GM18508 (cell line): ENCODE measurements around the gene ARL6IP1.

ENCODE experiments used
- ATAC-seq: cut with Tn5 transposase; IDR thresholded peaks from one replicate; pipeline ENCODE4 v1.9.1; 2021; ENCODE audit warnings: moderate number of reproducible peaks; ENCODE audit not compliant: insufficient read depth, unreplicated experiment

The ARL6IP1 gene

DNA sequence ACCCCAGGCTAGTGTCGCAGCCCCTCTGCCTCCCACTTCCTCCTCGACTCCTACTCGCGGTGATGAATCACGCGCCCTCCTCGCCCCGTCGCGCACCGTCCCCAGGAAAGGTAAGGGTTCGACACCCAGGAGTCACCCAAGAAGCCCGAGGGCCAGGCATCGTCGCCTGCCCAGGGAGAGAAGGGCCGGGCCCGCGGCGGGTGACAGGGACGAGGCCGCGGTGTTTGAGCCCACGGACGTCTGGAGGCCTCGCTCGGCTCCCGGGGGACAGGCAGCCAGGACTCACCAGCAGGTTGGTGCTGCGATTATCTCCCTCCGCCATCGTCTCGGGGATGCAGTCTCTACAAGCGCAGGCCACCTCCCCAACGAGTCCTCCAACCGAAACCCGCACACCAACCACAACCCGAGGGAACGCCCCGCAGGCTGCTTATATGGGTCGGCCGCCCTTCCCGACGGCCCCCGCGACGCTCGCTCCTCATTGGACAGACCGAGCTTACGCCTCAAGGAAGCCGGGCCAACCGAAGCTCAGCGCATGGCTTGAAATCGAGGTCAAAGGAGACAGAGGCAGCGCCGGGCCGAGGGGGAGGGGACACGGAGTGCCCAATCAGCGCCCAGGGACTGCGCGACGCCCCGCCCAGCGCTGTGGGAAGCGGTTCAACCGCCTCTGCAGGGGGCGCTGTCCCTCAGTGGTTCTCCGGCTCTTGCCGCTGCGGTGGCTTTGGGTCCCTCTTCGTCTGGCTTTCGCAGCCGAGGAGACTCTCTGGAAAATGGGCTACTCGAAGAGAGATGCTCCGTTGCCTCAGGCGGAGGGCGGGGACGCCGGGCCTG is at the start of gene ARL6IP1:
Gene ARL6IP1 (minus strand): TSS at position 405 of the 828 bp plus-strand sequence. CDS start 83 bp downstream, at position 322.
- ATAC-seq: peak; percentile 86

- ATAC-seq: no peak
These were observed 45.1 kb upstream of the ARL6IP1 start for GRCh38 chr16:18846416-18846815.

GRCh38 chr16:18842565-18842964 is 41.2 kb upstream of the ARL6IP1 start:
- no peak for ATAC-seq

DNA sequence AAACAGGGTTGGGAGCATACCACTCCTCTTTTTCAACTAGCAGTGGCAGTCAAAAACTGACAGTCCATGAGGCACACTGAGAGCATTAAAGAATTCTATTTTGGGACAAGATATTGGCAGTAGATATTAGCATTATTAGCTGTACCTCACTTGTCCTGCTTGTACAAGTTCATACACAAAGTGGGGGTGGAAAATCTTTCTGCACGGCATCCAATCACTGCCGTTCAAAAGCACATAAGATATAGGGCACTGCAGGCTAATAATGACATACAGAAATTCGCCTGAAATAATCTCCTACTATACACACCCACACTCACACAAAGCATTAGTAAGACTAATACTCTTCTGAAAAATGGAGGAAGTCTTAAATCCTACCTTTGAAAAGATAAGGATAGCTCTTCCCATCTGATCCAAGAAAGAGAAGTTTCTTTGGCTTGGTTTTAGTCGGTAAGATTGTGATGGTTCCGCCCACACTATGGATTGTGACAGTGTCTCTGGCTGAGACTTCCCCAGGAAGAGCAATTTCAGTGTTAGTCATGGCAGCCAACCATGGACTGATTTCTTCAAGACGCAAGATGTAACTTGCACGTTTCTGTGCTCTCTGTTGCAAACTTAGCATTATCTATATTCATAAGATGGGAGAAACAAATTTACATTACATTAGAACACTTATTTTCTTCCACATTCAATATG is 40.6 kb upstream of the ARL6IP1 start:
- no peak for ATAC-seq

DNA sequence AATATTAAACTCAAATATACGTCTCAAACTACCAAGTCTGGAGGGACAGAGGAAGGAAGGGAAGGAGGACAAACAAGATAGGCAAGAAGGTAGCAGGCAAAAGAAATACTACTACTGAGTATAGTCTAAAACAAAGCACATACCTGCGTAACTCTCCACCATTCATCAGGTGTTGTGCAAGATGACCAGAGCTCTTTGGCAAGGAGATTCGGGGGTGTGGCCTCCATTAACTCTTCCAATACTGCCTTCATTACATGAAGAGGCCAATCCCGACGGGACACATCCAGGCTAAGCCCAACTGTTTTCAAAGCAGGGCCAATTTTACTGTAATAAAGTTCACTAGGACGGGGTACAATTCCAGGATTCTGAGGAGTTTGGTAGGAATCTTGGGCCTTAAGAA is 38.2 kb upstream of the ARL6IP1 start:
- no peak for ATAC-seq

- no peak for ATAC-seq
These were observed 35.4 kb upstream of the ARL6IP1 start for GRCh38 chr16:18836702-18837101.

DNA sequence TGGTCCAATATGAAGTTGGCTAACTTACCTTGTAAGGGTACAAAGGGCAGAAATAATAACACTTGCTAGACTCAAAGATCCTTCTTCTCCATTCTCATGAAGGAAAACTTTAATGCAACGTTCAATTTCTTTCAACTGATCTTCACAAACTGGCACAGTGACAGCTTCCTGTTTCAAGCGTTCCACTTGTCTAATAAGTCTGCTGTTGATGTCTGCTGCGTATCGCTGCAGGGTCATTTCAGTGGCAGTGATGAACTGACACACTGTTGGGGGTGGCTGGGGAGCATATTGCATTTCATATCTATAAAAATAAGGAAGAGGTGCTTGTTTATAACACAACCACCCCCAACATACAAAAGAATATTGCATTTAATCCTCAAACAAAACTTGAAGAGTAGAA is 33.5 kb upstream of the ARL6IP1 start:
- no peak for ATAC-seq

DNA sequence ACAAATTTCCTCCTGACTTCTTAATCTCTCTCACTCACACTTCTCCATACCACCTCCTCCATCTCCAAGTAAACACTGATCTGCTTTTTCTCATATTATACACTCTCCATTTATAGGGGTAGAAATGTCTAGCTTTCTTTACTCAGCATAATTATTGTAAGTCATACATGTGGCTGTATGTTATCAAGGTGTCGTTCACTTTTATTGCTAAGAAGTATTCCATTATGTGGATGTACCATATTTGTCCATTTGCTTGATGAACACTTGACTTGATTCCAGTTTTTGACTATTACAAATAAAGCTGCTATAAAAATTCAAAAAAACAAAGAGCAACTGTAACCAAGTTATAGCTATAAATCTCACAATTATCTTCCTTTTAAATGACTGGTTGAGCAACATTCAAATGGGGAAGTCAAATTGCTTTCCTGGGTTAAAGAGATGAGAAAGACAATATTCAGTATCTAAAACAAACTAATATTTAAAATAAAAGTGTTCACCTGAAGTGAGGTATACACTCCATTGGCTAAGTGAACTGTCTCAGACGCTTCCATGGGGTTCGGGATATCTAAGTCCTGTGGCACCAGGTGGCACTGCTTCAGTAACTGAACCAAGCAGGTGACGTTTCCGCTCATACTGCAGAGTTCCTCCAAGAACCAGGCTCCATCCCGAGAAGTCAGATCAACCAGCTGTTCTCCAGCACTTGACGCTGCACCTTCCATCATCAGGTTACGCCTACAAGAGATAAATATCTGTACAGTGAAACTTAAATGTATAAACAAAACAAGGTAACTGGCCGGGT is 32.6 kb upstream of the ARL6IP1 start:
- ATAC-seq: no peak

GRCh38 chr16:18832613-18833012 is 31.3 kb upstream of the ARL6IP1 start:
- no peak for ATAC-seq

- no peak for ATAC-seq
These were observed 30.7 kb upstream of the ARL6IP1 start for GRCh38 chr16:18832006-18832405.

DNA sequence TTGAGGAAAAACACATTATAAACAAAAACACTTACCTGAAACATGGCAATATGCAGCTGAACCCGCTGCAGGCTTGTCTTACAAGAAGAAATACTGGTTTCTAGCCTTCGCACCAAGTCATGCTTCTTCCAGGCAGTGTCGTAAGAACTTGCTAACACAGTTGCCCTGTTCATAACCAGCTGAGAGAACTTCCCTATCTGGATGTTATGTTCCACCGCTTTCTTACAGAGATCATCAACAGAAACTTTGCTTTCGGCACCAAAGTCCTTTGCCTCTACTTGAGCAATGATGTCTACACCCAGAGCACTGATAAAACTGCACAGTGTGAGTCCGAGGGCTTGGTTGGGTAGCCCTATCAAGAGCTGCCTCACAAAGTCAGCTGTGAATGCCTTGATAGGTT is 27.9 kb upstream of the ARL6IP1 start:
- no peak for ATAC-seq

DNA sequence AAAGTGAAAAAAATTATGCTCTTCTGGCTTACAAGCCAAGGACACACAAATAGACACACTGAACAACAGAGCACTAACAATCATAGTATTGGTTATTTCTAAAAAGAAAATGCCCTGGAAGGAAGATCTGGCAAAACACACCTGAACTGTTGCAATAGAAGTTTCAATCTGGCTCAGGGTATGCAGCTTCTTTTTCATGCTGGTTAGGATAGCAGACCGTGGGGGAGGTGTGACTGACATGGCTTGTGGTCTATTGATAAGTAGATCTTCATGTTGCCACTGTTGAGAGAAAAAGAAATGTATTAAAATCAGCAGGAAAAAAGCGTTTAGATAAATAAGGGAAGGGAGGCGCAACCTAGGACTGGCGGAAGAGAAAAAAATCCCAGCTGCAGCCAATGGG is 26.5 kb upstream of the ARL6IP1 start:
- ATAC-seq: no peak

DNA sequence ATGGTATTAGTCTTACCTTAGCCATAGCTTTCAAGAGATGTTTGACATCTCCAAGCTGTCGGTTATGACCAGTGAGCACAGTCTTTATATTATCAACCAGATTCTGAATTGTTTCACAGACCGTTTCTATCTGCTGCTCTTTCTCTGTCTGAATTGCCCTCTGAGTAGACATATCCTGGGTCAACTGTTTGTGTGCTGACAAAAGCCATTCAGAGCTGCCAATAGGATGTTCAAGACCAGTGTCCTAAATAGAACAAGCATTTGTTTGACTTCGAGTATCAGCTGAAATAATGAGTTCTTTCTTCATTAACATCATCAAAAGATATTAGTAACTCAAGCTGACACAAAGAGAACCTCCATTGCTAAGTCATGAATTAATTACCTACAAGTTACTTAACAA is 14.9 kb upstream of the ARL6IP1 start:
- no peak for ATAC-seq

GRCh38 chr16:18811925-18812324 is 10.6 kb upstream of the ARL6IP1 start:
- no peak for ATAC-seq

DNA sequence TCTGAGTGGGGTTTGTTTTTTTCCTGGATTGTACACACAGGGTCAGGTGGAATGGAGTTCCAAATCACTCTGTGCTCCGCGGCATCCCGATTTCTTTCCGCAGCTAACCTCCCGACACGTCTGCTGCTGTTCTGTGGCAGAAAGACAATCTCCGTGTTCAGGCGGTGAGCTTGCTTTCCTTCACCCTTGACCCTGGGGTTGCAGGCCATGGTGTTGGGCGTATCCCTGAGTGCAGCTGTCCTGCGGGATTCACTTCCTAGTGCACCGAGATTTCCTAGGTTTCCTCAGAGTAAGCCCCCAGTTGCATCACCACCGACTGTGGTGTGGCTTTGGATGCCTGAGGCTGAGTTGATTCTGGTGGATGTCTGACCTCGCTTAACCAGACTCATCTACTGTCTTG is 7.8 kb upstream of the ARL6IP1 start:
- no peak for ATAC-seq

DNA sequence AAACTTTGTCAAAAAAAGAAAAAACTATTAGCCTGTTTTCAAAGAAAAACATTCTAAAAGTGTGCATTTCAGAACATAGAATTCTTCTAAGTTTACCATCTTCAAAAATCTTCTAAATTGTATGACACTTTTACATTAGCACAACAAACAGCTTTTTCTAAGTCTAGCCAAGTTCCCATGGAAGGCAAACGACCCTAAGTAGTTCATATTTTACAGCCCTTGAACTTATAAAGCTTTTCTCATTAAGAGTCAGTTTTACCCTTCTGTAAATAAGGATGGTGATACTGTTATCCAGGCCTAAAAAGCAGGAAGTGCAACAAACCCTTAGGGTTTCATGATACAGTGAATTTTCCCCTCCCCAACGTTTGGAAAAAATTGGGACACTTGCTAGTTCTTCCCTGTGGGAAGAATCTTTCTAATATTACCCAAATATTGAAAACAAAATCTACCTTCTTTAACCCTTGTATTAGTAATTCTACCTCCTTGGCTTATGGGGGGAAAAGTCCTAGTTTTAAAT is 4.0 kb upstream of the ARL6IP1 start:
- no peak for ATAC-seq

- no peak for ATAC-seq
These were observed 3.2 kb upstream of the ARL6IP1 start for GRCh38 chr16:18804540-18804939.

DNA sequence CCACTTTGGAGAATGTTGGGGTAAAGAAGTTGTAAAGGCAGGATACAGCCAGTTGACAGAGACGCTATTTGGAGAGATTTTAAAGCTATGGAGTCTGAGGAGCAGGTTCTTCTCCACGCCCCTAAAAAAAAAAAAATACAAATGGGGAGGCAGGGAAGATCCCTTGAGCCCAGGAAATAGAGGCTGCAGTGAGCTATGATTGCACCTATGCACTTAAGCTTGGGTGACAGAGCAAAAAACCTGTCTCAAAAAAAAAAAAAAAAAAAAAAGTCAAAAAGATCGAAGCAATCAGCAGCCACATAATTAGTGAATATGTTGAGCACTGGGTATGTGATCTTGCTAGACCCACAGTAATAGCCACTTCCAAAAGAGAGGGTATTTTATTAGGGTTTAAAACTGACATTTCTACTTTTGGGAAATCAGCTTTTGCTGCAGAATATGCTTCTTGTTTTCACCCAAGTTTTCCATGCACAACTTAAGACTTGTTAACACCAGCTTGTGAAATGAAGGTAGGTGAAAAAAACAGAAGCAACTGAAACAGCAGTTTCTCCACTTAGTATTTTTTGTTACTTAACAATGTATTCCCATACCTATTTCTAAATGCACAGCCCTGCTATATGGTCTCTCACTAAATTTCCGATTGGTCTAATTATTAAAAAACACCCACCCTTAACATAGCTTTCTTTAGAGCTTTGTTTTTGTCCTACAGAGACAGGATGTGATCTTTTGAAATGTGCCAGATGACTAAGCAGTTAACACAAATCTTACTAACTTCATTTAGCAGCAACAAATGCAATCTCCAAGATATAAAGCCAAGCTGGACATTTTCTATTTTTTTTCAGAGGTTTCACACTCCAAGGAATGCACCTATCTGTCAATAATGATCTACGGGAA is 2.5 kb upstream of the ARL6IP1 start:
- ATAC-seq: no peak

GRCh38 chr16:18802767-18803343 is 1.5 kb upstream of the ARL6IP1 start:
- ATAC-seq: no peak
